A673 (cell line): ENCODE results near the gene KIRREL3.

Experiments used
- EZH2 ChIP-seq: fragments of 200-600 bp; sonication (generic); IDR thresholded peaks from 2 replicates; pipeline ENCODE4 v1.6.1; 2017; ENCODE audit warnings: borderline replicate concordance, low read depth, mild to moderate bottlenecking, mixed read lengths, antibody characterized with exemption, low read length; ENCODE audit not compliant: poor library complexity, severe bottlenecking
- TF ChIP-seq, protein P1 (sequence below): fragments of 300-800, 200-600 bp; sonication (generic); conservative IDR thresholded peaks from 2 replicates; pipeline ENCODE4 v1.5.1; 2017; ENCODE audit warnings: low read depth, mild to moderate bottlenecking, antibody characterized with exemption, low read length, moderate library complexity, mixed read lengths

DNA sequence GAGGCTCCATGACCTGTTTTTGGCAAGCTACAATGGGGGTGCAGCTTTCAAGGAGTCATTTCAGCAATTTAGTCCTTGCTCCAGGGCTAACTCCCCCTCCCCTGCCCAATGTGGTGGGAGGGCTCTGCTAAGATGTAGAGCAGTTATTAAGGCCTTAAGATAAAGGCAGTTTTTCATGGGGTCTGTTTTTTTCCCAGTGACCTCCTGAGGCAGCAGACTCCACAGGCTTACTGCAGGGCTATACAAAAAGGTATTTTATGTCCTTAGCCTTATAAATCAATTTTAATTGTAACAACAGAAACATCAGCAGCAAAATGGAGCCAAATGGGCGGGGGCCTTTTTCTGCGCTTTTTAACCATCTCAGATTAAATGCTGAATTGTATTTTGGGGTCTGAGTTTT is 192.3 kb downstream of the KIRREL3 start:
- TF ChIP-seq, protein P1, sequence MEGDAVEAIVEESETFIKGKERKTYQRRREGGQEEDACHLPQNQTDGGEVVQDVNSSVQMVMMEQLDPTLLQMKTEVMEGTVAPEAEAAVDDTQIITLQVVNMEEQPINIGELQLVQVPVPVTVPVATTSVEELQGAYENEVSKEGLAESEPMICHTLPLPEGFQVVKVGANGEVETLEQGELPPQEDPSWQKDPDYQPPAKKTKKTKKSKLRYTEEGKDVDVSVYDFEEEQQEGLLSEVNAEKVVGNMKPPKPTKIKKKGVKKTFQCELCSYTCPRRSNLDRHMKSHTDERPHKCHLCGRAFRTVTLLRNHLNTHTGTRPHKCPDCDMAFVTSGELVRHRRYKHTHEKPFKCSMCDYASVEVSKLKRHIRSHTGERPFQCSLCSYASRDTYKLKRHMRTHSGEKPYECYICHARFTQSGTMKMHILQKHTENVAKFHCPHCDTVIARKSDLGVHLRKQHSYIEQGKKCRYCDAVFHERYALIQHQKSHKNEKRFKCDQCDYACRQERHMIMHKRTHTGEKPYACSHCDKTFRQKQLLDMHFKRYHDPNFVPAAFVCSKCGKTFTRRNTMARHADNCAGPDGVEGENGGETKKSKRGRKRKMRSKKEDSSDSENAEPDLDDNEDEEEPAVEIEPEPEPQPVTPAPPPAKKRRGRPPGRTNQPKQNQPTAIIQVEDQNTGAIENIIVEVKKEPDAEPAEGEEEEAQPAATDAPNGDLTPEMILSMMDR = no peak
- TF ChIP-seq EZH2 = no peak
